Neural cell (in vitro differentiated cells): Measurements from ENCODE around the gene SLC10A7.

Source experiments
- EP300 ChIP-seq: fragments of 450-650 bp; conservative IDR thresholded peaks from 2 replicates; pipeline ENCODE4 v1.6.1; 2014; ENCODE audit warnings: antibody characterized with exemption, mild to moderate bottlenecking, moderate library complexity; ENCODE audit not compliant: poor library complexity, severe bottlenecking
- EZH2 ChIP-seq: fragments of 200-600, 300-800 bp; shearing (Covaris generic), sonication (generic); IDR thresholded peaks from 2 replicates; pipeline ENCODE4 v1.6.1; 2014; ENCODE audit warnings: antibody characterized with exemption, low read length, borderline replicate concordance, mild to moderate bottlenecking; ENCODE audit not compliant: insufficient read depth, poor library complexity, severe bottlenecking
- MXI1 ChIP-seq: fragments of 450-650 bp; conservative IDR thresholded peaks from 2 replicates; pipeline ENCODE4 v1.6.1; 2014; ENCODE audit warnings: antibody characterized with exemption, mild to moderate bottlenecking; ENCODE audit not compliant: poor library complexity, severe bottlenecking
- POLR2AphosphoS5 ChIP-seq: IDR thresholded peaks from 2 replicates; pipeline ENCODE4 v1.6.1; 2012
- RAD21 ChIP-seq: fragments of 450-650 bp; conservative IDR thresholded peaks from 2 replicates; pipeline ENCODE4 v1.6.1; 2014; ENCODE audit warnings: antibody characterized with exemption, mild to moderate bottlenecking, moderate library complexity
- TF ChIP-seq, protein P1 (sequence below): fragments of 450-650 bp; IDR thresholded peaks from 2 replicates; pipeline ENCODE4 v1.5.1; 2014; ENCODE audit warnings: antibody characterized with exemption, mild to moderate bottlenecking, moderate library complexity; ENCODE audit not compliant: poor library complexity, severe bottlenecking
- TF ChIP-seq, protein P2 (sequence below): IDR thresholded peaks from 2 replicates; pipeline ENCODE4 v1.6.1; 2012; ENCODE audit warnings: borderline replicate concordance

DNA sequence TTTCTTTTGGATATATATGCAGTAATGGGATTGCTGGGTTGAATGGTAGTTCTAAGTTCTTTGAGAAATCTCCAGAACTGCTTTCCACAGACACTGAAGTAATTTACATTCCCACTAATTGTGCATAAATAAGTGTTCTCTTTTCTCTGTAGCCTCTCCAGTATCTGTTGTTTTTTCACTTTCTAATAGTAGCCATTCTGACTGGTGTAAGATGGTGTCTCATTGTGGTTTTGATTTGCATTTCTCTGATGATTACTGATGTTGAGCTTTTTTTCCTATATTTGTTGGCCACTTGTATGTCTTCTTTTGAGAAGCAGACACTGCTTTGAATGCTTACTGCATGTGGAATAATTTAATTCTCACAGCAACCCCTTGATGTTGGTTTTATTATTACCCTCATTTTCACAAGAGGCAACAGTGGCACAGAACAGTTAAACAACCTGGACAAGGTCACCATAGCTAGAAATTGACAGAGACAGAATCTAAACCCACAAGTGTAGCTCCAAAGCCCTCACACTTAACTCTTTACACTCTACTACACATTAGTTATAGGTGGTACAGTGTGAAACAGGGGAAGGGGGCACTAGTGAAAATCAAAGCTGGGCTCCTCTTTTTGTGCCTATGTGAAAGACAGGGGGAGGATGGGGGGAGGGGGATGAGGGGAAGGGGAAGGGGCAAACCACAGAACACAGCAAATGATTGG is 211.3 kb downstream of the SLC10A7 start:
- TF ChIP-seq, protein P1, sequence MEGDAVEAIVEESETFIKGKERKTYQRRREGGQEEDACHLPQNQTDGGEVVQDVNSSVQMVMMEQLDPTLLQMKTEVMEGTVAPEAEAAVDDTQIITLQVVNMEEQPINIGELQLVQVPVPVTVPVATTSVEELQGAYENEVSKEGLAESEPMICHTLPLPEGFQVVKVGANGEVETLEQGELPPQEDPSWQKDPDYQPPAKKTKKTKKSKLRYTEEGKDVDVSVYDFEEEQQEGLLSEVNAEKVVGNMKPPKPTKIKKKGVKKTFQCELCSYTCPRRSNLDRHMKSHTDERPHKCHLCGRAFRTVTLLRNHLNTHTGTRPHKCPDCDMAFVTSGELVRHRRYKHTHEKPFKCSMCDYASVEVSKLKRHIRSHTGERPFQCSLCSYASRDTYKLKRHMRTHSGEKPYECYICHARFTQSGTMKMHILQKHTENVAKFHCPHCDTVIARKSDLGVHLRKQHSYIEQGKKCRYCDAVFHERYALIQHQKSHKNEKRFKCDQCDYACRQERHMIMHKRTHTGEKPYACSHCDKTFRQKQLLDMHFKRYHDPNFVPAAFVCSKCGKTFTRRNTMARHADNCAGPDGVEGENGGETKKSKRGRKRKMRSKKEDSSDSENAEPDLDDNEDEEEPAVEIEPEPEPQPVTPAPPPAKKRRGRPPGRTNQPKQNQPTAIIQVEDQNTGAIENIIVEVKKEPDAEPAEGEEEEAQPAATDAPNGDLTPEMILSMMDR = no peak
- TF ChIP-seq POLR2AphosphoS5 (no peak), RAD21 (no peak), EP300 (no peak), MXI1 (no peak), EZH2 (no peak)
- TF ChIP-seq, protein P2, sequence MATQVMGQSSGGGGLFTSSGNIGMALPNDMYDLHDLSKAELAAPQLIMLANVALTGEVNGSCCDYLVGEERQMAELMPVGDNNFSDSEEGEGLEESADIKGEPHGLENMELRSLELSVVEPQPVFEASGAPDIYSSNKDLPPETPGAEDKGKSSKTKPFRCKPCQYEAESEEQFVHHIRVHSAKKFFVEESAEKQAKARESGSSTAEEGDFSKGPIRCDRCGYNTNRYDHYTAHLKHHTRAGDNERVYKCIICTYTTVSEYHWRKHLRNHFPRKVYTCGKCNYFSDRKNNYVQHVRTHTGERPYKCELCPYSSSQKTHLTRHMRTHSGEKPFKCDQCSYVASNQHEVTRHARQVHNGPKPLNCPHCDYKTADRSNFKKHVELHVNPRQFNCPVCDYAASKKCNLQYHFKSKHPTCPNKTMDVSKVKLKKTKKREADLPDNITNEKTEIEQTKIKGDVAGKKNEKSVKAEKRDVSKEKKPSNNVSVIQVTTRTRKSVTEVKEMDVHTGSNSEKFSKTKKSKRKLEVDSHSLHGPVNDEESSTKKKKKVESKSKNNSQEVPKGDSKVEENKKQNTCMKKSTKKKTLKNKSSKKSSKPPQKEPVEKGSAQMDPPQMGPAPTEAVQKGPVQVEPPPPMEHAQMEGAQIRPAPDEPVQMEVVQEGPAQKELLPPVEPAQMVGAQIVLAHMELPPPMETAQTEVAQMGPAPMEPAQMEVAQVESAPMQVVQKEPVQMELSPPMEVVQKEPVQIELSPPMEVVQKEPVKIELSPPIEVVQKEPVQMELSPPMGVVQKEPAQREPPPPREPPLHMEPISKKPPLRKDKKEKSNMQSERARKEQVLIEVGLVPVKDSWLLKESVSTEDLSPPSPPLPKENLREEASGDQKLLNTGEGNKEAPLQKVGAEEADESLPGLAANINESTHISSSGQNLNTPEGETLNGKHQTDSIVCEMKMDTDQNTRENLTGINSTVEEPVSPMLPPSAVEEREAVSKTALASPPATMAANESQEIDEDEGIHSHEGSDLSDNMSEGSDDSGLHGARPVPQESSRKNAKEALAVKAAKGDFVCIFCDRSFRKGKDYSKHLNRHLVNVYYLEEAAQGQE = no peak
